H1 (cell line): Measurements from ENCODE around the gene H1-8. TPM values are rescaled to one million over a fixed set of nuclear protein-coding genes. Genes with fewer than 3 reads are reported as not detected.

Experiments used
- CTCF ChIA-PET: fragments of 300-600 bp; sonication (Branson Sonifier 250); formaldehyde crosslinking; loops from one replicate; lab custom pipeline; 2021; ENCODE audit not compliant: partially characterized antibody; lab: Charles Lee
- POLR2A ChIA-PET: fragments of 300-600 bp; sonication (Branson Sonifier 250); formaldehyde crosslinking; loops from one replicate; lab custom pipeline; 2021; ENCODE audit warnings: inconsistent platforms; ENCODE audit not compliant: partially characterized antibody; lab: Charles Lee
- DNase-seq, 2 experiments: peaks; one replicate each; pipeline versions ENCODE4 v3.0.0 to v3.0.0-alpha.2; 2010 to 2022; ENCODE audit warnings: low spot score in 2 of 2, low read depth in 1 of 2, mixed read lengths in 1 of 2
- FAIRE-seq: peaks from 2 replicates; lab custom pipeline; 2011; peaks lifted over from hg19 to GRCh38; lab: Jason Lieb, UNC
- H2AFZ ChIP-seq: 2 replicates; pipeline ENCODE4 v1.8.1; 2012; ENCODE audit warnings: low read length, inconsistent platforms
- H2AK5ac ChIP-seq: 2 replicates; pipeline ENCODE4 v1.6.1; 2013; ENCODE audit warnings: low read depth, low read length
- H2BK120ac ChIP-seq: replicated peaks from 2 replicates; pipeline ENCODE3; 2013; ENCODE audit warnings: low read depth, low read length, inconsistent platforms
- H2BK12ac ChIP-seq: 2 replicates; pipeline ENCODE4 v1.6.1; 2013; ENCODE audit warnings: low read depth, low read length
- H2BK15ac ChIP-seq: 2 replicates; pipeline ENCODE4 v1.6.1; 2013; ENCODE audit warnings: low read length
- H2BK20ac ChIP-seq: 2 replicates; pipeline ENCODE4 v1.6.1; 2013; ENCODE audit warnings: low read length
- H2BK5ac ChIP-seq: 2 replicates; pipeline ENCODE4 v1.6.1; 2013; ENCODE audit warnings: low read depth, low read length
- H3K14ac ChIP-seq: 2 replicates; pipeline ENCODE4 v1.6.1; 2013; ENCODE audit warnings: inconsistent platforms; ENCODE audit not compliant: insufficient read length
- H3K18ac ChIP-seq: 2 replicates; pipeline ENCODE4 v1.6.1; 2013; ENCODE audit warnings: low read length; ENCODE audit errors: extremely low read depth
- H3K23ac ChIP-seq: 2 replicates; pipeline ENCODE4 v1.6.1; 2013; ENCODE audit warnings: inconsistent platforms; ENCODE audit not compliant: insufficient read length
- H3K23me2 ChIP-seq: 2 replicates; pipeline ENCODE4 v1.6.1; 2013; ENCODE audit warnings: low read depth, low read length
- H3K27ac ChIP-seq: 2 replicates; pipeline ENCODE4 v1.6.1; 2011; ENCODE audit warnings: low read depth, low read length, inconsistent platforms
- H3K27me3 ChIP-seq, 4 experiments: replicated peaks in 1 of 4; 1 replicate in 1 of 4; 2 replicates in 3 of 4; pipeline versions ENCODE4 v1.6.1 to v1.8.1; 2011 to 2013; ENCODE audit warnings: low read length in 3 of 4, mild to moderate bottlenecking in 3 of 4, inconsistent platforms in 2 of 4, mixed read lengths in 2 of 4, moderate library complexity in 1 of 4; ENCODE audit not compliant: control insufficient read depth in 3 of 4, insufficient read depth in 3 of 4; ENCODE audit errors: extremely low read depth in 1 of 4
- H3K36me3 ChIP-seq, 4 experiments: 2 replicates each; pipeline versions ENCODE4 v1.6.1 to v1.8.1; 2011 to 2013; ENCODE audit warnings: mild to moderate bottlenecking in 4 of 4, low read length in 3 of 4, moderate library complexity in 2 of 4, control low read depth in 1 of 4, inconsistent platforms in 1 of 4; ENCODE audit not compliant: insufficient read depth in 4 of 4, control insufficient read depth in 2 of 4
- H3K4ac ChIP-seq: replicated peaks from 2 replicates; pipeline ENCODE3; 2013; ENCODE audit warnings: low read length, low read depth, mixed read lengths, inconsistent platforms; ENCODE audit not compliant: insufficient read length
- H3K4me1 ChIP-seq, 4 experiments: replicated peaks in 1 of 4; 1 replicate in 1 of 4; 2 replicates in 3 of 4; pipeline versions ENCODE4 v1.6.1 to v1.8.1; 2011 to 2013; ENCODE audit warnings: low read length in 3 of 4, inconsistent platforms in 2 of 4, mixed read lengths in 1 of 4; ENCODE audit not compliant: insufficient read depth in 4 of 4, control insufficient read depth in 3 of 4
- H3K4me2 ChIP-seq, 2 experiments: 2 replicates each; pipeline versions ENCODE4 v1.6.1 to v1.8.1; 2011 to 2013; ENCODE audit warnings: low read depth in 2 of 2, low read length in 2 of 2, control low read depth in 1 of 2, inconsistent platforms in 1 of 2, mild to moderate bottlenecking in 1 of 2; ENCODE audit not compliant: insufficient read depth in 1 of 2
- H3K4me3 ChIP-seq, 4 experiments: fragments of 200-600, 300-600 bp in 1 of 4; sonication (generic), shearing (Covaris generic), sonication (Bioruptor Twin) in 1 of 4; 2 replicates each; pipeline versions ENCODE4 v1.5.1 to v1.8.1; 2011 to 2016; ENCODE audit warnings: low read length in 4 of 4, low read depth in 3 of 4, control low read depth in 2 of 4, inconsistent platforms in 2 of 4, mild to moderate bottlenecking in 2 of 4, mixed read lengths in 1 of 4, moderate library complexity in 1 of 4; ENCODE audit not compliant: insufficient read depth in 2 of 4; ENCODE audit errors: extremely low read depth in 1 of 4
- H3K56ac ChIP-seq: replicated peaks from 2 replicates; pipeline ENCODE3; 2013; ENCODE audit warnings: low read depth, mild to moderate bottlenecking, mixed read lengths, low read length, inconsistent platforms; ENCODE audit not compliant: insufficient read length
- H3K79me1 ChIP-seq: 2 replicates; pipeline ENCODE4 v1.6.1; 2013; ENCODE audit warnings: low read depth, low read length, control low read depth
- H3K79me2 ChIP-seq, 2 experiments: 2 replicates each; pipeline versions ENCODE4 v1.6.1 to v1.8.1; 2012 to 2013; ENCODE audit warnings: low read length in 2 of 2, mild to moderate bottlenecking in 2 of 2, inconsistent platforms in 1 of 2; ENCODE audit not compliant: insufficient read depth in 2 of 2, control insufficient read depth in 1 of 2
- H3K9ac ChIP-seq, 4 experiments: replicated peaks in 1 of 4; 1 replicate in 1 of 4; 2 replicates in 3 of 4; pipeline versions ENCODE4 v1.6.1 to v1.8.1; 2011 to 2013; ENCODE audit warnings: low read depth in 3 of 4, low read length in 3 of 4, control low read depth in 2 of 4, mild to moderate bottlenecking in 2 of 4, moderate library complexity in 2 of 4, inconsistent platforms in 1 of 4; ENCODE audit errors: extremely low read depth in 1 of 4
- H3K9me3 ChIP-seq, 2 experiments: 2 replicates each; pipeline versions ENCODE4 v1.6.1 to v1.8.1; 2012 to 2013; ENCODE audit warnings: mild to moderate bottlenecking in 2 of 2, moderate library complexity in 2 of 2, control low read depth in 1 of 2, inconsistent platforms in 1 of 2, low read depth in 1 of 2, low read length in 1 of 2, mixed read lengths in 1 of 2; ENCODE audit not compliant: insufficient read depth in 2 of 2
- H4K20me1 ChIP-seq, 2 experiments: replicated peaks in 1 of 2; 2 replicates each; pipeline versions ENCODE3 to v1.8.1; 2011 to 2013; ENCODE audit warnings: inconsistent platforms in 2 of 2, low read length in 2 of 2, mild to moderate bottlenecking in 1 of 2; ENCODE audit not compliant: insufficient read depth in 2 of 2, control insufficient read depth in 1 of 2
- H4K5ac ChIP-seq: 2 replicates; pipeline ENCODE4 v1.6.1; 2013; ENCODE audit warnings: low read length, low read depth, mixed read lengths, inconsistent platforms; ENCODE audit not compliant: insufficient read length
- H4K8ac ChIP-seq: 2 replicates; pipeline ENCODE4 v1.8.0; 2013; ENCODE audit warnings: mild to moderate bottlenecking, moderate library complexity, low read length, inconsistent platforms; ENCODE audit not compliant: insufficient read depth; ENCODE audit errors: extremely low read depth
- H4K91ac ChIP-seq: replicated peaks from 2 replicates; pipeline ENCODE3; 2013; ENCODE audit warnings: low read length, mixed read lengths, inconsistent platforms; ENCODE audit not compliant: insufficient read length
- BACH1 ChIP-seq: IDR thresholded peaks from 2 replicates; pipeline ENCODE4 v1.6.1; 2012; ENCODE audit warnings: low read length, improper control_type of control experiment
- CBX8 ChIP-seq: fragments of 300-800, 300-1000 bp; sonication (generic); IDR thresholded peaks from 2 replicates; pipeline ENCODE4 v1.7.1; 2016; ENCODE audit warnings: low read depth, low read length, borderline replicate concordance
- CHD2 ChIP-seq: IDR thresholded peaks from 2 replicates; pipeline ENCODE4 v1.6.1; 2012; ENCODE audit warnings: low read length, improper control_type of control experiment
- E2F6 ChIP-seq: IDR thresholded peaks from 2 replicates; pipeline ENCODE4 v1.6.1; 2012; ENCODE audit warnings: inconsistent platforms
- JUN ChIP-seq: IDR thresholded peaks from 2 replicates; pipeline ENCODE4 v1.6.1; 2011; ENCODE audit warnings: low read depth, mild to moderate bottlenecking, improper control_type of control experiment, low read length
- JUND ChIP-seq: IDR thresholded peaks from 2 replicates; pipeline ENCODE4 v1.6.1; 2011; ENCODE audit warnings: mild to moderate bottlenecking, improper control_type of control experiment, low read length
- NANOG ChIP-seq: IDR thresholded peaks from 2 replicates; pipeline ENCODE4 v1.6.1; 2011; ENCODE audit warnings: low read length, low read depth, mild to moderate bottlenecking, inconsistent platforms; ENCODE audit not compliant: insufficient read depth, poor library complexity, severe bottlenecking
- POLR2A ChIP-seq, 2 experiments: IDR thresholded peaks; 1 replicate in 1 of 2; 2 replicates in 1 of 2; pipeline ENCODE4 v1.6.1; 2011; ENCODE audit warnings: low read depth in 2 of 2, low read length in 2 of 2, mild to moderate bottlenecking in 2 of 2; ENCODE audit errors: control extremely low read depth in 1 of 2
- RAD21 ChIP-seq, 2 experiments: IDR thresholded peaks in 1 of 2; conservative IDR thresholded peaks in 1 of 2; 2 replicates each; pipeline ENCODE4 v1.6.1; 2011; ENCODE audit warnings: low read depth in 2 of 2, low read length in 2 of 2, improper control_type of control experiment in 1 of 2, inconsistent platforms in 1 of 2, mild to moderate bottlenecking in 1 of 2, moderate library complexity in 1 of 2
- RBBP5 ChIP-seq: IDR thresholded peaks from 2 replicates; pipeline ENCODE4 v1.7.1; 2012; ENCODE audit warnings: low read depth, mild to moderate bottlenecking, inconsistent platforms, low read length, moderate library complexity, borderline replicate concordance
- SIX5 ChIP-seq: IDR thresholded peaks from 2 replicates; pipeline ENCODE4 v1.6.1; 2011; ENCODE audit warnings: mild to moderate bottlenecking, low read depth, low read length
- TCF12 ChIP-seq: IDR thresholded peaks from 2 replicates; pipeline ENCODE4 v1.6.1; 2011; ENCODE audit warnings: low read depth, mild to moderate bottlenecking, low read length
- TEAD4 ChIP-seq: IDR thresholded peaks from 2 replicates; pipeline ENCODE4 v1.6.1; 2012; ENCODE audit warnings: low read depth, low read length, inconsistent platforms, mixed read lengths
- WGBS, 2 experiments: shearing (Covaris generic) in 1 of 2; methylation state at CpG; one replicate each; pipeline versions ENCODE4 v1.1.6 to v1.1.7; 2013 to 2015; ENCODE audit warnings: low lambda C conversion rate in 2 of 2, mixed read lengths in 2 of 2, inconsistent platforms in 1 of 2, low coverage in 1 of 2, missing lambda C conversion rate in 1 of 2; ENCODE audit not compliant: insufficient replicate concordance in 2 of 2, insufficient coverage in 1 of 2, insufficient read length in 1 of 2; ENCODE audit errors: extremely low coverage in 1 of 2, missing lambda C conversion rate in 1 of 2; 5-methylcytosine and 5-hydroxymethylcytosine counted together
- polyA plus RNA-seq, 7 experiments: library from polyadenylated mRNA; depleted of rRNA in 3 of 7; stranded (reverse) in 5 of 7; unstranded in 2 of 7; fragments of >200 nt in 5 of 7; fragments of 200-250 nt in 2 of 7; gene quantifications; 1 replicate in 5 of 7; 2 replicates in 1 of 7; 4 replicates in 1 of 7; pipeline versions ENCODE4 v1.2.1 to v1.2.3, GENCODE V29; 2011 to 2013; ENCODE audit warnings: missing spikeins in 2 of 7, mixed read lengths in 2 of 7
- total RNA-seq: library from RNA; stranded (reverse); fragmentation: NEBNext Ultra II Directional; extraction: Animal tissue kit (Norgen Biotek cat#: 25700); gene quantifications from 2 replicates; pipeline ENCODE4 v1.2.1, GENCODE V29; 2021

The H1-8 gene
- total and polyA plus RNA-seq, 2 of the 8 experiments (the other 6 are each of a cell fraction or from before 2014, with no cell fraction given) = not detected

GRCh38 chr3:129573493-129573892 lies 30.5 kb downstream of the H1-8 start:
- Histone ChIP-seq H4K5ac (no peak overlapping the region), H3K4me1 (peaks cover 0 to 19% (median 2%) of the 10 kb centered on the region in 4 experiments; a peak in 4 of 7 replicates), H3K79me2 (no peaks in the 10 kb centered on the region), H2BK20ac (no peak overlapping the region), H3K9ac (no peak overlapping the region), H4K91ac (no peak overlapping the region), H3K4ac (no peak overlapping the region), H3K4me2 (no peak overlapping the region), H3K4me3 (no peak overlapping the region), H2BK120ac (no peak overlapping the region), H4K20me1 (peaks cover 0 to 2% of the 10 kb centered on the region in 2 experiments), H3K23ac (no peak overlapping the region), H3K18ac (peak overlapping the region; percentile 48), H3K23me2 (no peaks in the 10 kb centered on the region), H3K14ac (no peak overlapping the region), H2BK5ac (0 out of 2 replicates have a peak overlapping the region, but pooled peaks have one; percentile 30), H3K79me1 (no peaks in the 10 kb centered on the region), H3K56ac (no peak overlapping the region), H3K27ac (no peak overlapping the region), H2BK12ac (0 out of 2 replicates have a peak overlapping the region, but pooled peaks have one; percentile 27), H2AK5ac (0 out of 2 replicates have a peak overlapping the region, but pooled peaks have one; percentile 45), H2BK15ac (0 out of 2 replicates have a peak overlapping the region, but pooled peaks have one; percentile 16), H4K8ac (peak overlapping the region; percentile 86), H3K36me3 (no peaks in the 10 kb centered on the region), H2AFZ (no peak overlapping the region), H3K27me3 (no peaks in the 10 kb centered on the region), H3K9me3 (no peaks in the 10 kb centered on the region)
- CTCF ChIA-PET = interaction anchor here (1.0 to 5.1 kb wide), 2 partner anchors 46 to 83 kb away, joined by 3 to 19 read pairs; no protein-coding TSS in a partner anchor
- POLR2A ChIA-PET = no interaction called here
- WGBS, 2 experiments = 91% methylated on average over 14 of the region's 14 CpGs; no CpG with 5 or more reads in 1 of the 2 experiments
- TF ChIP-seq SIX5 (no peak), TCF12 (no peak), CHD2 (no peak), NANOG (no peak), CBX8 (no peak), POLR2A (IDR thresholded peaks at IDR 0.05; ENCODE audit: control extremely low read depth in 1 of 2, low read depth in 2 of 2, low read length in 2 of 2) (no peak), BACH1 (no peak), E2F6 (no peak), RAD21 (IDR thresholded peaks at IDR 0.05 in 1 of 2, conservative IDR thresholded peaks at IDR 0.05 in 1 of 2; ENCODE audit: low read depth in 2 of 2, low read length in 2 of 2) (no peak), JUND (no peak), RBBP5 (no peak), TEAD4 (no peak), JUN (no peak)
- DNase-seq (no peak), FAIRE-seq (no peak)
